HG03064 (cell line): ENCODE measurements around the gene BPIFA1.

Experiments
- ATAC-seq: cut with Tn5 transposase; IDR thresholded peaks from one replicate; pipeline ENCODE4 v1.9.1; 2021; ENCODE audit warnings: low read depth; ENCODE audit not compliant: unreplicated experiment

BPIFA1 gene

DNA sequence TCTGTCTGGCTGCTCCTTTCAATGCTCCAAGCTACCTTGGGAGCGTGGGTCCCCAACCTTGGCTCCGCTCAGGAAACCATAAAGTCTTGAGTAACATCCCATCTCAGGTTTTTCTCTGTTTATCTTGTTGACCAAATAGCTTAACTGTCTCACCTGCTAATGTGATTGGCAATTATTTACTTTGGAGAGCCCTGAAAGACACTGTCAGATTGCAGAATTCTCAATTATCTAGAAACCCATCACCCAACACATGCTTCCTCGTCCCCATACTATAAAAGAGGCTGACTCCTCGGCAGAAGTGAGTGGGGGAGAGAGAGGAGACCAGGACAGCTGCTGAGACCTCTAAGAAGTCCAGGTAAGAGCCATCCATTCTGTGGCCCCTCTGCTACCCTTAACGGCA is at the start of gene BPIFA1:
Gene BPIFA1 (plus strand): TSS at position 301 of the 400 bp plus-strand sequence. CDS start 1,716 bp downstream, outside the sequence.
- ATAC-seq: no peak

DNA sequence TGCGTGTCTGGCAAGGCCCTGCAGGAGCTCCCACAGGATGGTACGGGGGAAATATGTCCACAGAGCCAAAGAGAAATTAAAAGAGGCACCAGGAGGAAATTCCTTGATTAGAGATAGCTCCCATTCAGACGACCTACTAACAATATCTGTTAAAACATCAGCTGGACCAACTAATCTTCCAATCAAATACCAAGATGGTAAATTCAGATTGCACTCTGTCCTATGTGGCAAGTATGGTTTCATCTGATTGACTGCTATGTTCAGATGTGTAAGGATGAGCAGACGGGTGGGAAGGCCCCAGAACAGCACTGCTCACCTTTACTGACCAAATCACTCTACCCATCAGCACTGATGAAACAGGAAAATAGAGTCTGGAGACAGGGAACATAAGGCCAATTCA is 48.3 kb upstream of the BPIFA1 start:
- no peak for ATAC-seq

DNA sequence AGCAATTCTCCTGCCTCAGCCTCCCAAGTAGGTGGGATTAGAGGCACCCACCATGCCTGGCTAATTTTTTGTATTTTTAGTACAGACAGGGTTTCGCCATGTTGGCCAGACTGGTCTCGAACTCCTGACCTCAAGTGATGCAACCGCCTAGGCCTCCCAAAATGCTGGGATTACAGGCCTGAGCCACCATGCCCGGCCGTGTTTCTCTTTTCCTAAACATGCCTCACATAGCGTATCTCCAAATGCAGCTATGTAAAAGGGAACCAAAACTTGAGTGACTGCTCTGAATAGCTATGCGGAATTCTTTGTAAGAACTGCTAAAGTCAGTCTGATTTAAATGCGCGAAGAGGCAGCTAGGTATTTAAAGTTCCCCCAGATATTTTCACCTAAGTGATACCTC is 47.4 kb upstream of the BPIFA1 start:
- ATAC-seq: no peak

DNA sequence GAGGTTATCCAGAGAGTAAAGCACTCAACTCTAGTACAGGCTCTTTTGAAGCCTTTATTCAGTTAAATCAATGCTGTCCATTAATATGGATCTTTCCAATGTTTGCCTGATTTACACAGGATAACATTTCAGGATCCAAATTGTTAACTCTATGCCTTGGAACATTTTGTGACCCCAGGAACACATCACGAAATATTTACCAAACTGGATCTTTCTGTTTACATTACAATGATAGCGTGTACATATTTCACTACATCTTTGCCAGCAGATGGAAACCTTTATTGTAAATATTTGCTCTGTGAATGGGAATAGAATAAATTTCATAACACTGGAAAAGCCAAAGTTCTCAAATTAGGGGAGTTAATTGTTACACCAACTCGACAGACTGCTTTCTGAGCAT is 44.3 kb upstream of the BPIFA1 start:
- no peak for ATAC-seq

DNA sequence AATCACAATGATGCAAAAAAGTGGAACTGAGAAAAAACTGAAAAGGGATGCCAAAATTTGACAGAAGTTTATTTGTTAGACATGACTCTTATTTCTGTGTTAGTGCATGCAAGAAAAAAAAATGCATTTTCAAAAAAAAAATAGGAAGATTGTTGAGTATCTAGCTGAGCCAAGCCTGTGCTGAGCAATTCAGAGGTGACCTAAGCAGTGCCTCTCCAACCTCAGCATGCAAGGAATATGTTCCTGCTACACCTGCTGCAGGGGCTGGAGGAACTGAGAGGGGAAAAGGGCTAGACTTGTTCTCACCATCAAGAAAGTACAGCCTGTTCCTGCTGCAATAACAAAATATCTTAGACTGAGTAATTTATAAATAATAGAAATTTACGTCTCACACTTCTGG is 43.8 kb upstream of the BPIFA1 start:
- no peak for ATAC-seq

DNA sequence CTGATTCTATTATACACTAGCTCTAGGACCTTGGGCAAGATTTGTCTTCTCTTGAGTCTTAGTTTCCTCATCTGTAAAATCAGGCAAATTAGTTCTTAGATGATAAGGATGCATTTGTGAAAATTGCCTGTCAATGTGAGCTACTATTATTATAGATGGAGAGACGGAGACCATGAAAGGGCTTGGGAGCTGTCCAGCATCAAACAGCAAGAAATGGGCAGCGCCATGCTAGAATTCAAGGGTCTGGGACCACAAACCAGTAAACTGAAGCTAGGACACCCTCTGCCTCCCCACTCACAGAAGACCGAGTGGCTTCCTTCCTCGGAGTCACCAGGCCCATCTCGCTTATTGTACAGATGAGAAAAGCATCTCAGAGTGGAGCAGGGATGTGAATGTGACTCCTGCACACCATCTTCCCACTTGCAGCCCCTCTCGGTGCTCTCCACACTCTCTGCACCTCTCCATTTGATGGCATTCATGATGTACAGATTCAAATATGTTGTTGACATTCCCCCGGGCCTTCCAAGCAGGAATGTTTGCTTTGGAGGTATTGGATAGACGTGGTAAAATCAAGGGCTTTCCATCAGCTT is 42.8 kb upstream of the BPIFA1 start:
- ATAC-seq: no peak

DNA sequence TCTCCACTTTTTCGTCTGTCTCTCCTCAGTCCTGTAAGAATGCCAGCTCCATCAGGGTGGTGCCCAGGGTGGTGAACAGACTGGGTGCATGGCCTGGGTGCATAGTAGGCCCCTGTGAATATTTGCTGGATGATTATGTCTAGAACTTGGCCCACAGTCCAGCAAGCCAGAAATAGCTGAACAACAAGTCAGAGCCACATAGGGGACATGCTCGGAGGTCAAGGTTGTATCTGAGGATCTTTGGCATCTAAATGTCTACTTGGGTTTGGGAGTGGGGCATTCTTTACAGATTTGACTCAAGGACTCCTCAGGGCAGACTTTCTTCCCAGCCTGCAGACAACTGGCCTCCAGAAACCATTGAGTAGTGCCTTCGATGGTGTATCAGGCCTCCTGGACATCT is 36.8 kb upstream of the BPIFA1 start:
- no peak for ATAC-seq

DNA sequence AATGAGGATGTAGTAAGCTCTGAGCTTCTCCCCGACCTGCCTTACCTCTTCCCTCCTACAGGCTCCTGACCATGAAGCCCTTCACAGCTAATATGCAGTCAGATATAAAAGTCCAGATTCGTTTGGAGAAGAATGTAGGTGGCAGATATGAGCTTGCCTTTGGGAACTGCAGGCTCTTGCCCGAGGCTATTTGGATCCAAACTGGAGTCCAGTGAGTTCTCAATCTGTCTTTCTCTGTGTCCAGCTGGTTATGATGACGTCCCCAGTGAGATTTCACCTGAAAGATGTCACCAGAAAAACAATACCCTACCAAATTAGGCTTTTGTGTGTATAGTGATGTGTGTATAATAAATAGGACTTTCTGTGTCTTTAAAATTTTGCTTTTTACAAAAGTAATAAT is 33.3 kb upstream of the BPIFA1 start:
- no peak for ATAC-seq

DNA sequence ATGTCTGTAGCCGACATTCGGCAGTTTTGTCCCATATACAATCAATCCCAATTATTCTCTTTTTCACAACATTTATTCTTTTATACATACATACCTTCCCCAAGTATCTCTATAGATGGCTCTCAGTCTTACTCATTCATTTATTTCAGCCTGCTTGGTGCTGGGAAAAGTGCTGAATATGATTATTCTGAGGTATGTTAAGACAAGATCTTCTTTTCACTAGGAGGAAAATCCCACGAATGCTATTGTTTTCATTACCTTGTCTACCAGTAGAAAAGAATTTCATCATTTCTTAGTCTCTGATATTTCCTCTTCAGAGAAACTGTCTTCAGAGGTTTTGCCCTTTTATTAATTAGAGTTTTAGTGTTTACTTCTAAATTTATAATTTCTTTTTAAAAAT is 32.4 kb upstream of the BPIFA1 start:
- ATAC-seq: no peak

DNA sequence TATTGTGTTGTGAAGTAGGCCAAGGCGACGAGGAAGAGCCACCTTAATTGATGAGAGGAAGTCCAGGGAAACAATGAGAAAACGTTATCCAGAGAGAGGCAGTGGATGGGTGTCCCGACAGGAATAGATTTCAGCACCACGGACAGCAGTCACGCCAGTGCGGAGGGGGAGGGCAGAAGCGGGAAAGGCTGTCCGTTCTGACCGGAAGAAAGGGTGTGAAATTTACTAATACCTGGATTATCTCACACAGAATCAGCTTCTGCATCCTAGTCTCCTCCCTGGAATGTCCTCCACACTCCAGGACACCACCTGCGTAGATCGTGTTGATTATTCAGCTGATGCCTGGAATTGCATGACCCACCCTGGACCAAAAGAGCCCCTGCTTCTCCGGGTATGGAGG is 26.0 kb upstream of the BPIFA1 start:
- ATAC-seq: no peak

DNA sequence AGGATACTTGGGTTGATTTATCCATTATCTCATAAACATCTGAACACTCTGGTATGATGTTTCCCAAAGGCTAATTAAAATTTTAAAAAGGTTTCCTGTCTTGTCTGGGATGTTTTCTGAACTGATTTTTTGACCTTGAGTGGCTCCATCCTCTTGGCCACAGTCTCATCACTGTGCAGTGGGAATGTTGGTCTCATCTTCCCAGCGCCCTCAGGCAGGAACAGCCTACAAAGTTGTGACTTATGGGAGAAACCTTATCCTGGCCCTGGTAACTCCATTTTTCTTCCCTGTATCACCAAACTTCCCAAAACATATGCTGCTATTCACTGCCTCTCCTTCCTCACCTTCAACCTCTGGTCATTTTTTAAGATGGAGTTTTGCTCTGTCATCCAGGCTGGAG is 25.4 kb upstream of the BPIFA1 start:
- ATAC-seq: no peak

DNA sequence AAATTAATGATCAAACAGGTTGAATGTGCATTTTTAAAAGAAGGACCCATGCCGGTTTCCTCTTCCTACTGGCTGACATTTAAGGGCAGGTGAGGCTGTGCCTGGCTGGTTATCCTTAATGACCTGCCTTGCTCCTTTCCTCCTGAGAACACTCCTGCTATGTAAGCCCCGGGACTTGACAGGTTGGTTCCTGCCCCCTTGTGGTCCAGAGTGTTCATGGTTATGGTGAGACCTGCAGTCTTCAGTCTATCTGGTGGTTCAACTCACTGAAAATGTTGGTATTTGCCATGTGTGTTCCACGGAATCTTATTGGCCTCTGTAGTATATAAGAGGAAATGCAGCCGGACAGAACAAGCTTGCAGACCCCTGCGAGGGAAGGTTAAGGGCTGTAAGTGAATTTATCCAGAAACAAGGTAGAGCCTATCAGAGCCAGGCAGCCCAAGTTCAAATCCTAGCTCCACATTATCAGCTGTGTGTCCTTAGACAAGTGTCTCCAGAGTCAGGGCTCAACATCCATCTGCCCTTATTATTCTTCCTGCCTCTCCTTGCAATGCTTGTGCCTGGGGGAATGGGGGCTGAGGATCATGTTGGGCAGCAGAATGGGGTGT is 23.9 kb upstream of the BPIFA1 start:
- ATAC-seq: no peak

DNA sequence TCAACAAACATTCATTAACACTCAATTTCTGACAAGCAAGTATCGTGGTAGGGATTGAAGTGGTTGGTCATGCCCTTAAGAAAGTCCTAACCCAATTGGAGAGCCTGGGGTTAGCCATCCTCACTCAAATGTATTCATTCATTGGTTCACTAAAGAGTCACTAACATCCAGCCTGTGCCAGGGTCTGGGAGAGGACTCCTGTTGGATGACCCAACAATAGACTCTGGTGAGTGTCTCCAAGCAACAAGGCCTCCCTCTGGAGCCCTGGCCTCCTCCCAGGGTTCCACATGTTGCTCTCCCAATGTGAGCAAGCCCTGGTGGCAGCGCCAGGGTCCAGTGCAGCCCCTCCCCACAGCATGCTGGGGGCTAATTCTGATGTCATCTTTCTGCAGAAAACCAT is 18.7 kb upstream of the BPIFA1 start, which contains the start of gene BPIFA3:
Gene BPIFA3 (plus strand): TSS at position 301 of the 400 bp plus-strand sequence. CDS start 185 bp downstream, outside the sequence.
- ATAC-seq: no peak

DNA sequence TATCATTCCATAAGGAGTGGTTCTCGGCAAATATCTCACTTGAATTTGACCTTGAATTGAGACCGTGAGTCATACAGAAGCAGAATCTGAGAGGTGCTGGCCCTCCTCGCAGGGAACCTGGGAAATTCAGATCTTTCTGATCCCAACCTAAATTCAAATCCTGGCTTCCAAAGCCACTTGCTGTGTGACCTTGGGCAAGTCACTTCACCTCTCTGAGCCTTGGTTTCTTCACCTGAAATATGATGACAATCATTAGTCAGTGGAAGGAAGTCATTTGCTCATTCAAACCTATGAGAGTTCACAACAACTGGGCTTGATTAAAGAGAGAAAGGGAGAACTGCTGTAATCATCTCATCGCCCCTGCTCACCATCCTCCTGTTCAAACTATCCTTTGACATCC is 11.4 kb upstream of the BPIFA1 start:
- no peak for ATAC-seq

DNA sequence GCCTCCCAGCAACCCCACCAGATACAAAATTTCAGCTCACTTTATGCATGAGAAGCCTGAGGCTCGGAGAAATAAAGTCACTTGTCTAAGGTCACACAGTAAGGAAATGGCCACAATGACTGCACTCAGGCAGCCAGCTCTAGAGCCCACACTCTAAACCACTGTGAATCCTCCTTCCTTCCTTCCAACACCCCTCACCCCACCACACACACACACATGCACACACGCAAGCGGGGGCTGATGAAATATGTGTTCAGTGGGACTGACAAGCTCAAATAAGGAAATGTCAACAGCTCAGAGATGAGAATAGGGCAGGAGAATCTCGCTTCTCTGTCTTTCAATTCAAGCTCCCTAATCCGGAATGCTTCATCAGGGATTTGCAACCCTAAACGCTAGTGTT is 6.0 kb upstream of the BPIFA1 start:
- no peak for ATAC-seq

DNA sequence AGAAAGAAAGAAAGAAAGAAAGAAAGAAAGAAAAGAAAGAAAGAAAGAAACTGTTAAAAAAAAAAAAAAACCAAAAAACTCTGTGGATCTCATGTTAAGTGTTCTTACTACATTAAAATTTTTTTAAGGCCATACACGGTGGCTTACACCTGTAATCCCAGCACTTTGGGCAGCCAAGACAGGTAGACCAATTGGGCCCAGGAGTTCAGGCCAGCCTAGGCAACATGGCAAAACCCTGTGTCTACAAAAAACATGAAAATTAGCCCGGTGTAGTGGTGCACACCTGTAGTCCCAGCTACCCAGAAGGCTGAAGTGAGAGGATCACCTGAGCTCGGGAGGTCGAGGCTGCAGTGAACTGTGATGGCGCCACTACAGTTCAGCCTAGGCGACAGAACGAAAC is 4.6 kb upstream of the BPIFA1 start:
- no peak for ATAC-seq

DNA sequence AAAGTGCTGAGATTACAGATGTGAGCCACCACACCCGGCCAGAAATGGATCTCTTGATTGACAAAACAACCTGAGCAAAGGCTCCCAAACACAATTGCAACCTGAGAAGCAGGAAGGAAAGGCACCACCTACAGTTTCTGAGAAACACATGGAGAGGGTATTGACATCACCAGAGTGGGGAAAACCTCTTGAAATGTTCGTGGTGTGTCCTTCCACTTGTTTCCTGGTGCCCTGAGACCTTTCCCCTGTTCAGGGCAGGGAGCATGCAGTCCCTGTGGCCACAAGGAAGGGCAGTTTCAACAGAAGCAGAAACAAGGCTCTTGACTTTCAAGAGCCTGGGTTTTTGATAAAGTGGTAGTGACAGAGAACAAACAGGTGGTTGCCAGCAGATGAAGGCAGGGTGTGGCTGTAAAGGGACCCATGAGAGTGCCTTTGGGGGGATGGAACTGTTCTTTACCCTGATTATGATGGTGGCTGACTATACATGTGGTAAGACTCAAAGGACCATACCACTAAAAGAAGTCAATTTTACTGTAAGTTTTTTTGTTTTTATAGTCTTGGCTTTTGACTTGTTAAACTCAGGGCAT is 3.2 kb upstream of the BPIFA1 start:
- ATAC-seq: no peak

DNA sequence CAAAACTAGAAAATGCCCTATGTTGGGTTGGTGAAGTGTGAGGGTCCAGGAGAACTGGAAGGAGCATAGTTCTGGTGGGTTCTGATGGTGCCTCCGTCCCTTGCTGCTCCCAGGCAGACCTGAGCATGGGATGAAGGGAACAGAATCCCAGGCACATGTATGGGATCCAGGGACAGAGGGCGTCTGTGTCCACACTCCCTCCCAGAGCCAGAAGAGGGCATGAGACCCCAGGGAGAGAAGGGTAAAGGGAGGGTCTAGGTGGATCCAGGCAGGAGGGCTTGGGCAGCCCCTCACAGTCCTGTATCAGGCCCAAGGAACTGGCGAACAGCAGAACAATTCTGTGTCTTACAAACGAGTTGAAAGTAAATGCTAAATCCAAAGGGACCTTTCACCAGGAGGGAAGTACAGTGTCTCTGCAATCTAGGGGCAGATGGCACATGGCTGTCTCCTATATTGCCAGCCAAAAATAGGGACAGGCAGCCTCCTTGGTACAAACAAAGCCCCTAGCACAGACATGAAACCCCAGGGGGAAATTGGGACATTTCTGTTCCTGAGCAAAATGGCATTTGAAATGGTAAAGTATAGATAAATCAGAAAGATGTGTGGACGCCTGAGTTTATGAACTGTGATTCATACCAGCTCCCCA is 2.5 kb upstream of the BPIFA1 start:
- ATAC-seq: no peak

DNA sequence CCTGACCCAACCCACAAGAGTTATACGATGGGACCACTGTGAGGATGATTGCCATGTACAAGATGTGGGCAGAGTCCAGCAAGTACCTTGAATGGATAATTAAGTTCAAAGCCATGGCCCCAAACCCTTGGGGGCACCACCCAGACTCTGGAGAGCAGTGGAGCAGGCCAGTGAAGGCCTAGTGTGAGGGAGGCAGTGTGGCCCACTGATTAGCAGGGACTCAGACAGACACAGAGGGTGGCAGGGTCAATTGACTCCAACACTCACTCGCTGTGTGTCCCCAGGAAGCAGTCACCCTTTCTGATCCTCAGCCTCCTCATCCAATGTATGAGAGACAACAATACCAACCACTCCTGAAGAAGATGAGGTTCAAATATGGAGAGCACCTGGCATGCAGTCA is 1.7 kb upstream of the BPIFA1 start:
- no peak for ATAC-seq

DNA sequence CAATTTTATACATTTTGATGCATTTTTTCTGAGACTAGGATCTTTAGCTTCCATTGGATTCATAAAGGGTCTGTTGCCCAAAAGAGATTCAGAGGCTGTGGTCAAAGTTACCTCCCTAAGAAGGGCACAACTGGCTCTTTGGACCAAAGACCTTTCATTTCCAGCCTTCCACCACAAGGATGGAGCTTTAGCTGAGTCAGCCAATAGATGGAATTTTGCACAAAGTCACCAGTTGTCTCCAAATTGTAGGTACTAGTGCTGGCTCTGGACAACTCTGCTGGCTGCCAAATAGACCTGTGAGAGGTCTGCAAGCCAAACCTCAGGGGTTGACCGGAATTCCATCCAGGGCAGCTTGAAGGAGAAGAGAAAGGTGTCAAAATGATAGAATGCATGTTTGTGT is 555 bp downstream of the BPIFA1 start:
- no peak for ATAC-seq

DNA sequence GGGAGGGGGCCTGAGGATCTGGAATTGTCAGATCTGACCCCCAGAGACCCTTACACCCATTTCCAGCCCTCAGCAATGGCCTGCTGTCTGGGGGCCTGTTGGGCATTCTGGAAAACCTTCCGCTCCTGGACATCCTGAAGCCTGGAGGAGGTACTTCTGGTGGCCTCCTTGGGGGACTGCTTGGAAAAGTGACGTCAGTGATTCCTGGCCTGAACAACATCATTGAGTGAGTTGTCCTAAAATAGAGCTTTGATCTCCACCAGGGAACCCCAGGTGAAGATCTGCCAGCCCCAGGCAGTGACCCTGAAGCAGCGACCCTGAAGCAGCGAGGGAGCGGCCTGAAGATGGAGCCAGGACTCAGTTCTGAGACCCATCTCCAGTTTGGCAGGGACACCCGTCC is 2.2 kb downstream of the BPIFA1 start:
- ATAC-seq: no peak

DNA sequence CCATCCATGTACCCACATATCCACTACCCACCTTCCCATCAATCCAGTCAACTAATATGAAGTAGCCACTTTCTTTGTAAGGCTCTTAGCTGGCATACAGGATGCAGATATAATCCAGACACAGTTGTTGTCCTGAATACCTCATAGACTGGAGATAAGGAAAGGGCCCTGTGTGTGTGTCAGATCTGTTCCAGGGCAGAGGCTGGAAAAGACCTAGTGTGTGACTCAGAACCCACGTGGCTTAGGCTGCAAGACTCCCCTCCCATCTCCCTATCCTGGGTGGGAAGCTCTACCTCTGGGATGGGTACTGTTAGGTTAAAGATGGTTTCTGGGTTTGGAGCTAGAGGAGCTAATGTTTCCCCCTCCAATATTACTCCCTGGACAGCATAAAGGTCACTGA is 3.6 kb downstream of the BPIFA1 start:
- ATAC-seq: no peak
